Liver (tissue), 3 donors: ENCODE measurements around the gene XCL1.

ENCODE experiments used
- EGR1 ChIP-seq, 2 donors: IDR thresholded peaks; 2 replicates each; pipeline ENCODE4 v1.6.1; 2016 to 2018; ENCODE audit warnings: antibody characterized with exemption in 2 of 2, low read depth in 2 of 2
- FOXA1 ChIP-seq: IDR thresholded peaks from 2 replicates; pipeline ENCODE4 v1.6.1; 2016; ENCODE audit warnings: antibody characterized with exemption
- JUND ChIP-seq, 2 donors: IDR thresholded peaks; 2 replicates each; pipeline ENCODE4 v1.6.1; 2016; ENCODE audit warnings: antibody characterized with exemption in 2 of 2
- NR2F2 ChIP-seq: IDR thresholded peaks from 2 replicates; pipeline ENCODE4 v1.6.1; 2016; ENCODE audit warnings: antibody characterized with exemption
- RAD21 ChIP-seq, 2 donors: IDR thresholded peaks; 2 replicates each; pipeline ENCODE4 v1.6.1; 2016; ENCODE audit warnings: antibody characterized with exemption in 2 of 2, mild to moderate bottlenecking in 2 of 2
- SP1 ChIP-seq: IDR thresholded peaks from 2 replicates; pipeline ENCODE4 v1.6.1; 2018; ENCODE audit warnings: antibody characterized with exemption, mild to moderate bottlenecking
- TAF1 ChIP-seq: conservative IDR thresholded peaks from 2 replicates; pipeline ENCODE4 v1.6.1; 2016; ENCODE audit warnings: antibody characterized with exemption, mild to moderate bottlenecking
- YY1 ChIP-seq: IDR thresholded peaks from 2 replicates; pipeline ENCODE4 v1.6.1; 2016; ENCODE audit warnings: antibody characterized with exemption, mild to moderate bottlenecking
- TF ChIP-seq, protein P1 (sequence below): fragments of 150-350 bp; IDR thresholded peaks from 2 replicates; pipeline ENCODE4 v1.5.1; 2017; ENCODE audit warnings: improper control_type of control experiment, low read depth, low read length; ENCODE audit not compliant: missing input control
- TF ChIP-seq, protein P2 (sequence below): IDR thresholded peaks from 2 replicates; pipeline ENCODE4 v1.6.1; 2016; ENCODE audit warnings: antibody characterized with exemption
- TF ChIP-seq, protein P3 (sequence below): IDR thresholded peaks from 2 replicates; pipeline ENCODE4 v1.6.1; 2016; ENCODE audit warnings: antibody characterized with exemption
- TF ChIP-seq, protein P4 (sequence below): IDR thresholded peaks from 2 replicates; pipeline ENCODE4 v1.6.1; 2016; ENCODE audit warnings: antibody characterized with exemption
- TF ChIP-seq, protein P5 (sequence below): IDR thresholded peaks from 2 replicates; pipeline ENCODE4 v1.6.1; 2016; ENCODE audit warnings: antibody characterized with exemption, mild to moderate bottlenecking
- donor health status: healthy.
- donor health status: healthy.

DNA sequence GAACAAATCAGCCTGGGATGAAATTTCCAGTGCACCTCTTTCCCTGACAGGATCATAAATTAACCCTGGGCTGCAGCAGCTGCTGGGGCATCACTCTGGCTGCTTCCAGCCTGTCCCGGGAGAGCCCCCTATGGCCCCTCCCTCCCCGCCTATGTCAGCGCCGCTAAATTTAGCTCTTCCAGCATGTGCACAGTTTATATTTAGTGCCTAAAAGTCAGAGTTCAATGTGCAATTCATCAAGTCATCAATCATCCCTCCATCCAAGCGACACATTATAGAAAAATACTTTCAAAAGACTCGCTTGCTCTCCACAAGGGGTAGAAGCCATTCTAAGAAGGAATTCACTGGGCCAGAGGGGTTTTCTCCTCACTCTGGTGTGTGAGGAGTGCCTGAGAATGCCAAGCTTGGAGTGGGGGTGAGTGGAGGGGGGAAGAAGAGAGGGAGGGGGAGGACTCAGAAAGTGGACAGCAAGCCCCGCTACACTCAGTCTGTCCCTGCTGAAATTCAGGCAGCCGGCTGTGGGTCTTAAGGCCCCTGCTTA lies 37.4 kb downstream of the XCL1 start:
- TF ChIP-seq, protein P1, sequence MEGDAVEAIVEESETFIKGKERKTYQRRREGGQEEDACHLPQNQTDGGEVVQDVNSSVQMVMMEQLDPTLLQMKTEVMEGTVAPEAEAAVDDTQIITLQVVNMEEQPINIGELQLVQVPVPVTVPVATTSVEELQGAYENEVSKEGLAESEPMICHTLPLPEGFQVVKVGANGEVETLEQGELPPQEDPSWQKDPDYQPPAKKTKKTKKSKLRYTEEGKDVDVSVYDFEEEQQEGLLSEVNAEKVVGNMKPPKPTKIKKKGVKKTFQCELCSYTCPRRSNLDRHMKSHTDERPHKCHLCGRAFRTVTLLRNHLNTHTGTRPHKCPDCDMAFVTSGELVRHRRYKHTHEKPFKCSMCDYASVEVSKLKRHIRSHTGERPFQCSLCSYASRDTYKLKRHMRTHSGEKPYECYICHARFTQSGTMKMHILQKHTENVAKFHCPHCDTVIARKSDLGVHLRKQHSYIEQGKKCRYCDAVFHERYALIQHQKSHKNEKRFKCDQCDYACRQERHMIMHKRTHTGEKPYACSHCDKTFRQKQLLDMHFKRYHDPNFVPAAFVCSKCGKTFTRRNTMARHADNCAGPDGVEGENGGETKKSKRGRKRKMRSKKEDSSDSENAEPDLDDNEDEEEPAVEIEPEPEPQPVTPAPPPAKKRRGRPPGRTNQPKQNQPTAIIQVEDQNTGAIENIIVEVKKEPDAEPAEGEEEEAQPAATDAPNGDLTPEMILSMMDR: no peak
- TF ChIP-seq RAD21 (IDR thresholded peaks at IDR 0.05): no peak
- no peak for TF ChIP-seq EGR1 (IDR thresholded peaks at IDR 0.05; ENCODE audit: low read depth in 2 of 2)
- TF ChIP-seq YY1: no peak
- TF ChIP-seq JUND (IDR thresholded peaks at IDR 0.05): no peak
- TF ChIP-seq, protein P2, sequence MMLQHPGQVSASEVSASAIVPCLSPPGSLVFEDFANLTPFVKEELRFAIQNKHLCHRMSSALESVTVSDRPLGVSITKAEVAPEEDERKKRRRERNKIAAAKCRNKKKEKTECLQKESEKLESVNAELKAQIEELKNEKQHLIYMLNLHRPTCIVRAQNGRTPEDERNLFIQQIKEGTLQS: no peak
- TF ChIP-seq TAF1: no peak
- TF ChIP-seq SP1: no peak
- TF ChIP-seq, protein P3, sequence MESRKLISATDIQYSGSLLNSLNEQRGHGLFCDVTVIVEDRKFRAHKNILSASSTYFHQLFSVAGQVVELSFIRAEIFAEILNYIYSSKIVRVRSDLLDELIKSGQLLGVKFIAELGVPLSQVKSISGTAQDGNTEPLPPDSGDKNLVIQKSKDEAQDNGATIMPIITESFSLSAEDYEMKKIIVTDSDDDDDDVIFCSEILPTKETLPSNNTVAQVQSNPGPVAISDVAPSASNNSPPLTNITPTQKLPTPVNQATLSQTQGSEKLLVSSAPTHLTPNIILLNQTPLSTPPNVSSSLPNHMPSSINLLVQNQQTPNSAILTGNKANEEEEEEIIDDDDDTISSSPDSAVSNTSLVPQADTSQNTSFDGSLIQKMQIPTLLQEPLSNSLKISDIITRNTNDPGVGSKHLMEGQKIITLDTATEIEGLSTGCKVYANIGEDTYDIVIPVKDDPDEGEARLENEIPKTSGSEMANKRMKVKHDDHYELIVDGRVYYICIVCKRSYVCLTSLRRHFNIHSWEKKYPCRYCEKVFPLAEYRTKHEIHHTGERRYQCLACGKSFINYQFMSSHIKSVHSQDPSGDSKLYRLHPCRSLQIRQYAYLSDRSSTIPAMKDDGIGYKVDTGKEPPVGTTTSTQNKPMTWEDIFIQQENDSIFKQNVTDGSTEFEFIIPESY: no peak
- TF ChIP-seq, protein P4, sequence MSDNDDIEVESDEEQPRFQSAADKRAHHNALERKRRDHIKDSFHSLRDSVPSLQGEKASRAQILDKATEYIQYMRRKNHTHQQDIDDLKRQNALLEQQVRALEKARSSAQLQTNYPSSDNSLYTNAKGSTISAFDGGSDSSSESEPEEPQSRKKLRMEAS: no peak
- TF ChIP-seq, protein P5, sequence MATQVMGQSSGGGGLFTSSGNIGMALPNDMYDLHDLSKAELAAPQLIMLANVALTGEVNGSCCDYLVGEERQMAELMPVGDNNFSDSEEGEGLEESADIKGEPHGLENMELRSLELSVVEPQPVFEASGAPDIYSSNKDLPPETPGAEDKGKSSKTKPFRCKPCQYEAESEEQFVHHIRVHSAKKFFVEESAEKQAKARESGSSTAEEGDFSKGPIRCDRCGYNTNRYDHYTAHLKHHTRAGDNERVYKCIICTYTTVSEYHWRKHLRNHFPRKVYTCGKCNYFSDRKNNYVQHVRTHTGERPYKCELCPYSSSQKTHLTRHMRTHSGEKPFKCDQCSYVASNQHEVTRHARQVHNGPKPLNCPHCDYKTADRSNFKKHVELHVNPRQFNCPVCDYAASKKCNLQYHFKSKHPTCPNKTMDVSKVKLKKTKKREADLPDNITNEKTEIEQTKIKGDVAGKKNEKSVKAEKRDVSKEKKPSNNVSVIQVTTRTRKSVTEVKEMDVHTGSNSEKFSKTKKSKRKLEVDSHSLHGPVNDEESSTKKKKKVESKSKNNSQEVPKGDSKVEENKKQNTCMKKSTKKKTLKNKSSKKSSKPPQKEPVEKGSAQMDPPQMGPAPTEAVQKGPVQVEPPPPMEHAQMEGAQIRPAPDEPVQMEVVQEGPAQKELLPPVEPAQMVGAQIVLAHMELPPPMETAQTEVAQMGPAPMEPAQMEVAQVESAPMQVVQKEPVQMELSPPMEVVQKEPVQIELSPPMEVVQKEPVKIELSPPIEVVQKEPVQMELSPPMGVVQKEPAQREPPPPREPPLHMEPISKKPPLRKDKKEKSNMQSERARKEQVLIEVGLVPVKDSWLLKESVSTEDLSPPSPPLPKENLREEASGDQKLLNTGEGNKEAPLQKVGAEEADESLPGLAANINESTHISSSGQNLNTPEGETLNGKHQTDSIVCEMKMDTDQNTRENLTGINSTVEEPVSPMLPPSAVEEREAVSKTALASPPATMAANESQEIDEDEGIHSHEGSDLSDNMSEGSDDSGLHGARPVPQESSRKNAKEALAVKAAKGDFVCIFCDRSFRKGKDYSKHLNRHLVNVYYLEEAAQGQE: no peak
- TF ChIP-seq NR2F2: peak; percentile 91
- TF ChIP-seq FOXA1: no peak
